Prostate gland (tissue), 2 donors: Measurements from ENCODE around the gene BRICD5. TPM values are rescaled to one million over a fixed set of nuclear protein-coding genes. Genes with fewer than 3 reads are reported as not detected.
"Not testable (repeated sequence)": the region's sequence is repeated elsewhere in the genome, so short reads cannot be mapped to it uniquely, and the experiment has no call there.

ENCODE experiments used
- DNase-seq: peaks from one replicate; pipeline ENCODE4 v3.0.0-alpha.2; 2019; ENCODE audit warnings: low spot score
- H3K27ac ChIP-seq, 2 donors: fragments of 200-600 bp; sonication (generic); 2 replicates each; pipeline ENCODE4 v1.5.1; 2017 to 2019
- H3K27me3 ChIP-seq: fragments of 200-600 bp; sonication (generic); replicated peaks from 2 replicates; pipeline ENCODE4 v1.5.1; 2019; ENCODE audit not compliant: insufficient read depth
- H3K36me3 ChIP-seq, 2 donors: fragments of 200-600 bp; sonication (generic); 1 replicate in 1 of 2; 2 replicates in 1 of 2; pipeline versions ENCODE4 v1.5.1 to v1.8.1; 2017 to 2019
- H3K4me1 ChIP-seq: fragments of 200-600 bp; sonication (generic); replicated peaks from 2 replicates; pipeline ENCODE4 v1.5.1; 2019
- H3K4me3 ChIP-seq, 2 donors: fragments of 200-600 bp; sonication (generic); 2 replicates each; pipeline ENCODE4 v1.5.1; 2017 to 2019
- H3K9me3 ChIP-seq: fragments of 200-600 bp; sonication (generic); 2 replicates; pipeline ENCODE4 v1.5.1; 2017
- POLR2A ChIP-seq: fragments of 450-650 bp; IDR thresholded peaks from one replicate; pipeline ENCODE4 v1.6.1; 2016; ENCODE audit warnings: antibody characterized with exemption, mild to moderate bottlenecking
- POLR2AphosphoS5 ChIP-seq: sonication (generic); formaldehyde crosslinking; IDR thresholded peaks from one replicate; pipeline ENCODE4 v1.6.1; 2017; ENCODE audit warnings: antibody characterized with exemption
- WGBS: methylation state at CpG from one replicate; pipeline ENCODE4 v1.1.5; 2018; 5-methylcytosine and 5-hydroxymethylcytosine counted together
- intact Hi-C: fragments of 100-400 bp; cut with DNase I; formaldehyde crosslinking; loops from one replicate; pipeline ENCODE4 v1.14.2; 2022
- total RNA-seq, 2 donors: library from RNA; depleted of rRNA; stranded (reverse); fragments of >200 nt; gene quantifications; one replicate each; pipeline ENCODE4 v1.1.0, GENCODE V29; 2016
- TF ChIP-seq, protein P1 (sequence below), 4 experiments: fragments of 200-600 bp in 2 of 4; fragments of 450-650 bp in 2 of 4; sonication (generic) in 2 of 4; IDR thresholded peaks; 1 replicate in 3 of 4; 2 replicates in 1 of 4; pipeline ENCODE4 v1.5.1; 2016 to 2019; ENCODE audit warnings: antibody characterized with exemption in 4 of 4, mild to moderate bottlenecking in 2 of 4, moderate library complexity in 2 of 4

BRICD5 gene
- total RNA-seq, 2 donors from 2014 or later = 18.4 to 26.2 TPM

DNA sequence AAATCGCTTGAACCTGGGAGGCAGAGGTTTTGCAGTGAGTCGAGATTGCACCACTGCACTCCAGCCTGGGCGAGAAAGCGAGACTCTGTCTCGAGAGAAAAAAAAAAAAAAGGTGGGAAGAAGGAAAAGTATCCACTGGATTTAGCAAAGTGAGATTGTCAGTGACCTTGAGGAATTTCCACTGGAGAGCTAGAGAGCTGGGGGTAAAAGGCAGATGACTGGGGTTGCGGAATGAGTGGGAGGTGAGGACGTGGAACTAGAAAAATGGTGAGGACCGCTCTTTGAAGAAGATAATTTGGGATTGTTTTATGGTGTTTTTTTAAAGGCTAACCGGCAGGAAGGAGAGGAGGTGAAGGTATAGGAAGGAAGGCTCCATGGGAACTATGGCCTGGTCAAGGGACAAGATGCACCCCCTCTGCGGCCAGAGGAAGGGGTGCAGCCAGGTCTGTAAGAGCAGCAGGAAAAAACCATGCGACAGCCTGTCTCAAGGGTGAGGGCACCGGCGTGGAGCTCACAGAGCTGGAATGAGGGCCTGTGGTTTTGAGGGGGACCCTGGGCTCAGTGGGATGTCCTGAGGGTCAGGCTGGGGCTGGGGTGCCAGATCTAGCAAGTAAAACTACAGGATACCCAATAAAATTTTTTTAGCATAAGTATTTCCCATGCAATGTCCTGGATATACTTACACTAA lies 6.1 kb downstream of the BRICD5 start:
- H3K4me1 ChIP-seq = peaks cover 6% of the 10 kb centered on the region
- no peak for TF ChIP-seq POLR2AphosphoS5
- TF ChIP-seq, protein P1, sequence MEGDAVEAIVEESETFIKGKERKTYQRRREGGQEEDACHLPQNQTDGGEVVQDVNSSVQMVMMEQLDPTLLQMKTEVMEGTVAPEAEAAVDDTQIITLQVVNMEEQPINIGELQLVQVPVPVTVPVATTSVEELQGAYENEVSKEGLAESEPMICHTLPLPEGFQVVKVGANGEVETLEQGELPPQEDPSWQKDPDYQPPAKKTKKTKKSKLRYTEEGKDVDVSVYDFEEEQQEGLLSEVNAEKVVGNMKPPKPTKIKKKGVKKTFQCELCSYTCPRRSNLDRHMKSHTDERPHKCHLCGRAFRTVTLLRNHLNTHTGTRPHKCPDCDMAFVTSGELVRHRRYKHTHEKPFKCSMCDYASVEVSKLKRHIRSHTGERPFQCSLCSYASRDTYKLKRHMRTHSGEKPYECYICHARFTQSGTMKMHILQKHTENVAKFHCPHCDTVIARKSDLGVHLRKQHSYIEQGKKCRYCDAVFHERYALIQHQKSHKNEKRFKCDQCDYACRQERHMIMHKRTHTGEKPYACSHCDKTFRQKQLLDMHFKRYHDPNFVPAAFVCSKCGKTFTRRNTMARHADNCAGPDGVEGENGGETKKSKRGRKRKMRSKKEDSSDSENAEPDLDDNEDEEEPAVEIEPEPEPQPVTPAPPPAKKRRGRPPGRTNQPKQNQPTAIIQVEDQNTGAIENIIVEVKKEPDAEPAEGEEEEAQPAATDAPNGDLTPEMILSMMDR (IDR thresholded peaks at IDR 0.05) = no peak
- TF ChIP-seq POLR2A = no peak
- no peak for DNase-seq
- intact Hi-C loops = loop anchor here (10.0 kb wide), 1 partner anchor 50 kb away; the partner anchor contains the start of gene ECI1
- H3K27me3 ChIP-seq = no peaks in the 10 kb centered on the region
- peaks cover 0 to 16% of the 10 kb centered on the region in 2 donors for H3K36me3 ChIP-seq
- H3K27ac ChIP-seq = peak overlapping the region; percentile 97
- H3K4me3 ChIP-seq = peak overlapping the region; percentile 78 to 83
- 83% methylated on average over 13 of the region's 13 CpGs for WGBS
- H3K9me3 ChIP-seq = no peaks in the 10 kb centered on the region

- not testable (repeated sequence) for H3K4me3 ChIP-seq, H3K27me3 ChIP-seq, DNase-seq, H3K27ac ChIP-seq, H3K4me1 ChIP-seq, H3K9me3 ChIP-seq, H3K36me3 ChIP-seq
- WGBS = 95% methylated on average over 8 of the region's 8 CpGs
- intact Hi-C loops = loop anchor here (10.0 kb wide), 1 partner anchor 52 kb away; the partner anchor contains the start of gene ECI1
Measured at GRCh38 chr16:2203119-2203688, 7.5 kb downstream of the BRICD5 start.

GRCh38 chr16:2200313-2200712 lies 10.3 kb downstream of the BRICD5 start:
- WGBS = 93% methylated on average over 6 of the region's 6 CpGs
- DNase-seq = no peak
- Histone ChIP-seq H3K27me3 (no peaks in the 10 kb centered on the region), H3K4me1 (no peaks in the 10 kb centered on the region), H3K9me3 (no peaks in the 10 kb centered on the region), H3K36me3 (no peaks in the 10 kb centered on the region), H3K4me3 (no peak overlapping the region), H3K27ac (no peak overlapping the region)
- no peak for TF ChIP-seq POLR2A
- intact Hi-C loops = loop anchor here (10.0 kb wide), 1 partner anchor 54 kb away; the partner anchor contains the start of gene ECI1

GRCh38 chr16:2199621-2200139 lies 11.0 kb downstream of the BRICD5 start:
- H3K4me3 ChIP-seq = no peak overlapping the region
- intact Hi-C loops = loop anchor here (10.0 kb wide), 1 partner anchor 55 kb away; the partner anchor contains the start of gene ECI1
- H3K9me3 ChIP-seq = no peaks in the 10 kb centered on the region
- H3K27ac ChIP-seq = no peak overlapping the region
- TF ChIP-seq, protein P1 (IDR thresholded peaks at IDR 0.05) = no peak
- TF ChIP-seq POLR2AphosphoS5 = no peak
- TF ChIP-seq POLR2A = no peak
- 57% methylated on average over 14 of the region's 14 CpGs for WGBS
- H3K36me3 ChIP-seq = no peaks in the 10 kb centered on the region
- no peak for DNase-seq
- no peaks in the 10 kb centered on the region for H3K27me3 ChIP-seq
- H3K4me1 ChIP-seq = no peaks in the 10 kb centered on the region

DNA sequence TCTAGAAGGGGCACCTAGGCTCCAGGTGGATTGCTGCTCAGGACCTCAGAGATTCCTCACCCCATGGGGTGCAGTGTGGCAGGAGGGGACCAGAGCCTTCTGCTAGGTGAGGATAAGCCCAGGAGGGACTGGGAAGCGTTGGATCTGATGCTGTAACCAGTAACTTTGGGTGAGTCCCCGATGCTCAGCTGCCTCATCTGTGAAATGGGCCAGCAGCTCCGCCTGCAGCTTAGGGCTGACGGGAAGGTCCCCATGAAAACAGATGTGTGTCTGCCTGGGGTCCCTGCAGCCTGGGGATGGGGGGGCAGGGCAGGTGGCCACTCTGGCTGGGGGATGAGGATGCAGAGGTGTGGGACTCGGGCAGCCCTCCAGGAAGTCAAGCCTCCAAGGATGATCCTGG lies 11.6 kb downstream of the BRICD5 start:
- Histone ChIP-seq H3K4me3 (no peak overlapping the region), H3K4me1 (no peaks in the 10 kb centered on the region), H3K27me3 (no peaks in the 10 kb centered on the region), H3K9me3 (no peaks in the 10 kb centered on the region), H3K27ac (no peak overlapping the region), H3K36me3 (no peaks in the 10 kb centered on the region)
- intact Hi-C loops = no loop called here
- TF ChIP-seq, protein P1 (IDR thresholded peaks at IDR 0.05) = no peak
- TF ChIP-seq POLR2A (no peak), POLR2AphosphoS5 (no peak)
- DNase-seq = no peak
- 82% methylated on average over 5 of the region's 5 CpGs for WGBS
